AG04450 (cell line): Measurements from ENCODE around the gene SLC27A5. TPM values are rescaled to one million over a fixed set of nuclear protein-coding genes. Genes with fewer than 3 reads are reported as not detected.

ENCODE experiments used
- CTCF ChIA-PET: fragments of 300-600, 350-600 bp; formaldehyde crosslinking; extraction: SDS; loops from one replicate; lab custom pipeline; 2022; ENCODE audit warnings: antibody characterized with exemption, inconsistent platforms; lab: Charles Lee
- POLR2A ChIA-PET: fragments of 350-600 bp; formaldehyde crosslinking; extraction: SDS; loops from one replicate; lab custom pipeline; 2021; ENCODE audit warnings: antibody characterized with exemption, inconsistent platforms; lab: Yijun Ruan, JAX
- DNase-seq: peaks from one replicate; pipeline ENCODE4 v3.0.0-alpha.2; 2011; ENCODE audit warnings: low read depth, low spot score
- H3K27ac ChIP-seq: one replicate; pipeline ENCODE4 v1.5.1; 2012; ENCODE audit warnings: low read depth, low read length, control low read depth
- H3K27me3 ChIP-seq: one replicate; pipeline ENCODE4 v1.6.0; 2012; ENCODE audit warnings: low read length; ENCODE audit not compliant: control insufficient read depth, insufficient read depth
- H3K4me3 ChIP-seq: 2 replicates; pipeline ENCODE4 v1.5.1; 2011; ENCODE audit warnings: mild to moderate bottlenecking, low read depth, low read length, control low read depth
- H3K9me3 ChIP-seq: 2 replicates; pipeline ENCODE4 v1.5.1; 2012; ENCODE audit warnings: low read length; ENCODE audit not compliant: control insufficient read depth, insufficient read depth
- polyA plus RNA-seq: library from polyadenylated mRNA; depleted of rRNA; stranded (reverse); fragments of >200 nt; gene quantifications from 2 replicates; pipeline ENCODE4 v1.2.3, GENCODE V29; 2011
- TF ChIP-seq, protein P1 (sequence below): IDR thresholded peaks from 2 replicates; pipeline ENCODE4 v1.5.1; 2011; ENCODE audit warnings: low read depth, low read length, control low read depth, inconsistent platforms

The SLC27A5 gene
- polyA plus RNA-seq, 1 experiment, result 7.4 TPM

DNA sequence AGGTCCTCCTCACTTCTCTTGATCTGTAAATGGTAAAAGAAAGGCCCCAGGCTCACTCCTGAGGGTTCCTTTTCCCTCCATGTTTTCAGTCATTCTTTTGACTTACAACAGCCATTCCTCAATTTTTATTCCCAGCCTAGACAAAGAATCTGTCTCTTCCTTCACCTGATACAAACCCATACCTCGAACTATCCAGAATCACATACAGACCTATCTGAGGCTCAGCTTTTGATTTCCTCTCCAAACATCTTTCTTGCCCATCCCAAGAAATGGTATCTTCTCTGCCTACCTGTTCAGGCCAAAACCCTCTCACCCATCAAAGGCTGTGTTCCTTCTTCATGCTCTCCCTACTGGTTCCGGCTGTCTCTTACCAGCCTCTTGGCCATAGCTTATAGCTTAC, 40.9 kb upstream of the SLC27A5 start:
- Histone ChIP-seq H3K9me3 (no peaks in the 10 kb centered on the region), H3K4me3 (no peak overlapping the region), H3K27me3 (no peaks in the 10 kb centered on the region), H3K27ac (no peak overlapping the region)
- ChIA-PET CTCF (interaction anchor here (3.4 kb wide), 1 partner anchor 33 kb away, joined by 18 read pairs; the partner anchor contains the start of gene ZBTB45), POLR2A (interaction anchor here (2.0 to 3.8 kb wide), 2 partner anchors 8 to 33 kb away, joined by 4 to 47 read pairs; partner anchors contain the start of genes TRIM28 and ZBTB45)
- TF ChIP-seq, protein P1, sequence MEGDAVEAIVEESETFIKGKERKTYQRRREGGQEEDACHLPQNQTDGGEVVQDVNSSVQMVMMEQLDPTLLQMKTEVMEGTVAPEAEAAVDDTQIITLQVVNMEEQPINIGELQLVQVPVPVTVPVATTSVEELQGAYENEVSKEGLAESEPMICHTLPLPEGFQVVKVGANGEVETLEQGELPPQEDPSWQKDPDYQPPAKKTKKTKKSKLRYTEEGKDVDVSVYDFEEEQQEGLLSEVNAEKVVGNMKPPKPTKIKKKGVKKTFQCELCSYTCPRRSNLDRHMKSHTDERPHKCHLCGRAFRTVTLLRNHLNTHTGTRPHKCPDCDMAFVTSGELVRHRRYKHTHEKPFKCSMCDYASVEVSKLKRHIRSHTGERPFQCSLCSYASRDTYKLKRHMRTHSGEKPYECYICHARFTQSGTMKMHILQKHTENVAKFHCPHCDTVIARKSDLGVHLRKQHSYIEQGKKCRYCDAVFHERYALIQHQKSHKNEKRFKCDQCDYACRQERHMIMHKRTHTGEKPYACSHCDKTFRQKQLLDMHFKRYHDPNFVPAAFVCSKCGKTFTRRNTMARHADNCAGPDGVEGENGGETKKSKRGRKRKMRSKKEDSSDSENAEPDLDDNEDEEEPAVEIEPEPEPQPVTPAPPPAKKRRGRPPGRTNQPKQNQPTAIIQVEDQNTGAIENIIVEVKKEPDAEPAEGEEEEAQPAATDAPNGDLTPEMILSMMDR, result no peak
- no peak for DNase-seq

DNA sequence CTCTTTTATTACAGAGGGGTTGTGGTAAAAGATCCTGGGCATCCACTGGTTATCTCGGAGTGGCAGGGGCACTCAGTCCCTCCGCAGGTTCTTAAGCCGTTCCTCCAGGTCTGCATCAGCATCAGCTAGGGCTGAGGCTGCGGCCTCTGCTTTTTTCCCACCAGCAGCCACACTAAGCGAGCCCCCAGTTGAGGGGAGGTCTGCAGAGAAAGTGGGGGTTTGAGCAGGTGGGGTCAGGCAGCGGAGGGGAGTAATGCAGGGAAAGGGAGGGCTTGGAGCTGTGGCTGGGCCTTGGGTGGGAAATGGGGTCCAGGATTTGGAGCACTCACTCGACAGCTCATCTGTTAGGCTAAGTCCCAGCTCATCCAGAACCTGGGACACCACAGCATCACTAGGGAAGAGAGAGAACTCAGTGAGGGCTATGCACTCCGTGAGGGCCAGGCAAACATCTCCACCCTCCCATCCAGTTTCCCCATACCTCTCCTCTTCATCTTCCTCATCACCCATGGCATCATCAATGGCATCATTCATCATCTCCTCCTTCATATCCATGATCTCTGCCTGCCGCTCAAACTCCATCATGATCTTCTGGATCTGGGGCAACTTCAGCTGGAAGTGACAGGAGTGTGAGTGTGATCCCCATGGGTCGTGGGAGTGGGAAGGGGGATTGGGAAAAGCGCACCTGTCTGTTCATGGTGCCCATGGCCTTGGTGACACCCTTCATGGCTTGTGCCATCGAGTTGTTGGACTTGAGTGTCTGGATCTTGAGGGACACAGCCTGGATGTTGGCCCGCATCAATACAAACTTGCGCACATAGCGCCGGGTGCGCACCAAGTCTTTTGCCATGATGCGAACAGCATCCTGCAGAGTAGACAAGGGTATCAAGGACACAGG, 40.0 kb upstream of the SLC27A5 start:
- Histone ChIP-seq H3K27me3 (no peaks in the 10 kb centered on the region), H3K4me3 (no peak overlapping the region), H3K27ac (no peak overlapping the region), H3K9me3 (no peaks in the 10 kb centered on the region)
- POLR2A ChIA-PET, result interaction anchor here (2.0 to 3.8 kb wide), 2 partner anchors 7 to 32 kb away, joined by 4 to 47 read pairs; partner anchors contain the start of genes TRIM28 and ZBTB45
- TF ChIP-seq, protein P1, result no peak
- CTCF ChIA-PET, result no interaction called here
- DNase-seq, result no peak

DNA sequence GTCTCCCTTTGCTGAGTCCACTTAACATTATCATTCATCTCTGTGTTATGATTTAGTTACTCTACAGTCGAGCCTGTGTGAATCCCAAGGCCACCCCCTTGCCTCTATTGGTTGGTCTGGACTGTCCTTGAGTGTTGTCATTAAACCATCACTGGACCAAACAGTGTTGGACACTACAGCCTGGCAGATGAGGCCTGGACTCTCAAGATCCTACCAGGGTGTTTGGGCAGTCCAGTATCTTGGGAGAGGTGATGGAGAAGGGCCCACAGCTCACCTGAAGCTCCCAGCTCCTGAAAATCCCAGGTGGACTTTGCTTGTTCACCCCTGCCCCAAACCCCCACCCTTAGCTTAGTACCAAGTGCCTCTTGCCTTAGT, 39.3 kb upstream of the SLC27A5 start:
- no peak overlapping the region for H3K27ac ChIP-seq
- ChIA-PET CTCF (no interaction called here), POLR2A (interaction anchor here (2.0 kb wide), 1 partner anchor 31 kb away, joined by 4 read pairs; the partner anchor contains the start of gene ZBTB45)
- no peaks in the 10 kb centered on the region for H3K9me3 ChIP-seq
- no peaks in the 10 kb centered on the region for H3K27me3 ChIP-seq
- no peak for DNase-seq
- no peak overlapping the region for H3K4me3 ChIP-seq
- TF ChIP-seq, protein P1, result no peak

DNA sequence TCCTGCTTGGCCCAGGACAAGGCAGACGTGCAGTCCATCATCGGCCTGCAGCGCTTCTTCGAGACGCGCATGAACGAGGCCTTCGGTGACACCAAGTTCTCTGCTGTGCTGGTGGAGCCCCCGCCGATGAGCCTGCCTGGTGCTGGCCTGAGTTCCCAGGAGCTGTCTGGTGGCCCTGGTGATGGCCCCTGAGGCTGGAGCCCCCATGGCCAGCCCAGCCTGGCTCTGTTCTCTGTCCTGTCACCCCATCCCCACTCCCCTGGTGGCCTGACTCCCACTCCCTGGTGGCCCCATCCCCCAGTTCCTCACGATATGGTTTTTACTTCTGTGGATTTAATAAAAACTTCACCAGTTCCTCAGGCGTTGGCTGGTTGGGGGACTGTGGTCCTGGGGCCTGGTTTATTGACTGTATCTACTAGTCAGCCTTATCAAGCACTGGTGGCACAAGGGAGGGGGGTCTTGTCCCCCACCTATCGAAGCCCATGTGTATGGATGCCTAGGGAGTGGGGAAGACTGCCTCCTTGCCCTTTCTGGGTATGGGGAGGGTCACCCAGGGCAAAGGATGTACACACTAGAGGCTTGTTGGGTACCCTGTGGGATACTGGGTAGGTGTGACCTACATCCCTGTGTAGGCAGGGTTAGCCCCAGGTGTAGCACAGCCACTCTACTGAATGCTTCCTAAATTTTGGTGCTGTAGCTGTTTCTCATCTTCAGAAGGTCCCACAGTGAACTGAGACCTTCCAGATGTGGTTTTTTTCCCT, 38.8 kb upstream of the SLC27A5 start:
- Histone ChIP-seq H3K4me3 (no peak overlapping the region), H3K27me3 (no peaks in the 10 kb centered on the region), H3K27ac (no peak overlapping the region), H3K9me3 (no peaks in the 10 kb centered on the region)
- TF ChIP-seq, protein P1, result no peak
- ChIA-PET POLR2A (interaction anchor here (2.0 kb wide), 1 partner anchor 31 kb away, joined by 4 read pairs; the partner anchor contains the start of gene ZBTB45), CTCF (no interaction called here)
- no peak for DNase-seq
